Retinal pigment epithelial cell (primary cell): ENCODE measurements around the gene FGFBP2.
"Not testable (repeated sequence)": the region's sequence is repeated elsewhere in the genome, so short reads cannot be mapped to it uniquely, and the experiment has no call there.

ENCODE experiments used
- DNase-seq: peaks from one replicate; pipeline ENCODE4 v3.0.0-alpha.2; 2010; ENCODE audit warnings: low read depth
- H3K4me3 ChIP-seq: 2 replicates; pipeline ENCODE4 v1.5.1; 2011; ENCODE audit warnings: mild to moderate bottlenecking, low read length, control low read depth, moderate library complexity
- TF ChIP-seq, protein P1 (sequence below): conservative IDR thresholded peaks from 2 replicates; pipeline ENCODE4 v1.5.1; 2011; ENCODE audit warnings: low read depth, low read length, control low read depth, inconsistent platforms

The FGFBP2 gene

DNA sequence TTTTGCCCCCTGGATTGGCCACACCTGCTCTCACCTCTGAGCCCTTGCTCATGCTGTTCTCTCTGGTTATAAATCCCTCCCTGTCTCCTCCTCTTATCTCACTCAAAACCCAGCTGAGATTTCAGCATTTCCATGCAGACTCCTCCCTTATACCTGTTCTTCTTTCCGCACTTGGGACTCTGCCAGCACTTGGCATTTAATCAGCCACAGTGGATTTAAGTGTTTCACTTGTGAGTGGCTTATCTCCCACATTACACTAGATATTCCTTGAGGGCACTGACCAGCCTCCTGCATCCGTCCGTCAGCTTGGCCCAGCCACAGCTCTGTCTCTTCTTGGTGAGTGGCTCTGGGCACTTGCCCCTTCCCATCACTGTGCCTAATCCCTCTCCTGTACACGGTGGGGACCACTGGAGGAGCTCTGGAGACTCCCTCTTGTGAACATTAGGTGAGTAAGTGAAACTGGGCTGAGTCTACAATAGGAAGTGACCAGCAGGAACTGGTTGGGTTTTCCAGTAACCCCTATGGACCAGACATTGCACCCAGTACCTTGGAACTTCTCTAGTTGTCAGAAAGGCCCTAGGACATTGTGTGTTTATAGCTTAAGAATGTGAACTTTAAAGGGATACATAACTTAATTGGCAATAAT, 44.4 kb downstream of the FGFBP2 start:
- no peak overlapping the region for H3K4me3 ChIP-seq
- DNase-seq: no peak
- TF ChIP-seq, protein P1, sequence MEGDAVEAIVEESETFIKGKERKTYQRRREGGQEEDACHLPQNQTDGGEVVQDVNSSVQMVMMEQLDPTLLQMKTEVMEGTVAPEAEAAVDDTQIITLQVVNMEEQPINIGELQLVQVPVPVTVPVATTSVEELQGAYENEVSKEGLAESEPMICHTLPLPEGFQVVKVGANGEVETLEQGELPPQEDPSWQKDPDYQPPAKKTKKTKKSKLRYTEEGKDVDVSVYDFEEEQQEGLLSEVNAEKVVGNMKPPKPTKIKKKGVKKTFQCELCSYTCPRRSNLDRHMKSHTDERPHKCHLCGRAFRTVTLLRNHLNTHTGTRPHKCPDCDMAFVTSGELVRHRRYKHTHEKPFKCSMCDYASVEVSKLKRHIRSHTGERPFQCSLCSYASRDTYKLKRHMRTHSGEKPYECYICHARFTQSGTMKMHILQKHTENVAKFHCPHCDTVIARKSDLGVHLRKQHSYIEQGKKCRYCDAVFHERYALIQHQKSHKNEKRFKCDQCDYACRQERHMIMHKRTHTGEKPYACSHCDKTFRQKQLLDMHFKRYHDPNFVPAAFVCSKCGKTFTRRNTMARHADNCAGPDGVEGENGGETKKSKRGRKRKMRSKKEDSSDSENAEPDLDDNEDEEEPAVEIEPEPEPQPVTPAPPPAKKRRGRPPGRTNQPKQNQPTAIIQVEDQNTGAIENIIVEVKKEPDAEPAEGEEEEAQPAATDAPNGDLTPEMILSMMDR: no peak

DNA sequence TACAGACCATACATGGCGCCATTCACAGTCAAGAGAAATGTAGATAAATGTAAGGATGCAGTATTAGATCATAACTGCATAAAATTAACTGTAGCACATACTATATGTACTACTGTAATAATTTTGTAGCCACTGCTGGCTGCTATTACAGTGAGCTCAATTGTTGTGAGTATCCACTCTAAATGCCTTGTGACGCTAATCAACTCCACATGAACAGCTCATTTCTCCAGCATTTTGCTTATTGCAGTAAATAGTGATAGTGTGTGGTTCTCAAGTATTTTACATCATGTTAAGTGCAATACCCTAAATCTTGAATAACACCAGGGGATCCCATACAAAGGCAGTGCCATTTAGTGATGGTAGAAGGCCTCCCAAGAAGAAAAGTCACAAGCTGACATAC, 45.7 kb downstream of the FGFBP2 start:
- TF ChIP-seq, protein P1: no peak
- no peak overlapping the region for H3K4me3 ChIP-seq
- no peak for DNase-seq

GRCh38 chr4:15916358-15916757, 46.6 kb downstream of the FGFBP2 start:
- H3K4me3 ChIP-seq, DNase-seq: not testable (repeated sequence)

GRCh38 chr4:15914736-15915135, 48.2 kb downstream of the FGFBP2 start:
- no peak overlapping the region for H3K4me3 ChIP-seq
- no peak for DNase-seq
- TF ChIP-seq, protein P1: no peak

GRCh38 chr4:15914291-15914690, 48.7 kb downstream of the FGFBP2 start:
- H3K4me3 ChIP-seq: no peak overlapping the region
- TF ChIP-seq, protein P1: no peak
- DNase-seq: no peak

- peak; percentile 95 for DNase-seq
- TF ChIP-seq, protein P1: no peak
- H3K4me3 ChIP-seq: no peak overlapping the region
Observed at GRCh38 chr4:15913631-15913970, 49.4 kb downstream of the FGFBP2 start.

- TF ChIP-seq, protein P1: no peak
- no peak overlapping the region for H3K4me3 ChIP-seq
- peak; percentile 59 for DNase-seq
Observed at GRCh38 chr4:15912961-15913630, 49.9 kb downstream of the FGFBP2 start.
